ENCODE measurements around the gene MS4A18. TPM values are rescaled to one million over a fixed set of nuclear protein-coding genes. Genes with fewer than 3 reads are reported as not detected.

Gene MS4A18
- total and polyA plus RNA-seq, 4 donors, result not detected

- TF ChIP-seq YY1 (IDR thresholded peaks at IDR 0.05), result no peak
- TF ChIP-seq, protein P1, sequence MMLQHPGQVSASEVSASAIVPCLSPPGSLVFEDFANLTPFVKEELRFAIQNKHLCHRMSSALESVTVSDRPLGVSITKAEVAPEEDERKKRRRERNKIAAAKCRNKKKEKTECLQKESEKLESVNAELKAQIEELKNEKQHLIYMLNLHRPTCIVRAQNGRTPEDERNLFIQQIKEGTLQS (IDR thresholded peaks at IDR 0.05), result no peak
- TF ChIP-seq HNF4A (conservative IDR thresholded peaks at IDR 0.05), result no peak
- no peak for TF ChIP-seq SP1 (IDR thresholded peaks at IDR 0.05)
- no peak overlapping the region for H3K9ac ChIP-seq (ENCODE audit: low read depth in 1 of 2, low read length in 2 of 2)
- H3K36me3 ChIP-seq (ENCODE audit: control insufficient read depth in 4 of 4, insufficient read depth in 3 of 4, low read depth in 1 of 4, low read length in 3 of 4), result no peaks in the 10 kb centered on the region
- no peaks in the 10 kb centered on the region for H3K9me3 ChIP-seq (ENCODE audit: control insufficient read depth in 4 of 4, low read length in 3 of 4)
- no peaks in the 10 kb centered on the region for H3K4me1 ChIP-seq (ENCODE audit: control insufficient read depth in 4 of 4, insufficient read depth in 4 of 4, low read length in 3 of 4)
- no peak overlapping the region for H3K4me3 ChIP-seq (ENCODE audit: low read depth in 1 of 3, low read length in 3 of 3)
- 80% methylated on average over 8 of the region's 8 CpGs for WGBS
- no peaks in the 10 kb centered on the region for H3K27me3 ChIP-seq (ENCODE audit: control insufficient read depth in 4 of 4, insufficient read depth in 4 of 4, low read length in 3 of 4)
- H3K27ac ChIP-seq (ENCODE audit: low read depth in 1 of 2, low read length in 2 of 2), result no peak overlapping the region
- DNase-seq (ENCODE audit: low spot score), result no peak
Measured at GRCh38 chr11:60748821-60749220, 24.3 kb downstream of the MS4A18 start.

GRCh38 chr11:60750911-60751310 lies 26.4 kb downstream of the MS4A18 start:
- WGBS, result 63% methylated on average over 3 of the region's 3 CpGs
- Histone ChIP-seq H3K9me3 (ENCODE audit: control insufficient read depth in 4 of 4, low read length in 3 of 4) (no peaks in the 10 kb centered on the region), H3K9ac (ENCODE audit: low read depth in 1 of 2, low read length in 2 of 2) (no peak overlapping the region), H3K4me1 (ENCODE audit: control insufficient read depth in 4 of 4, insufficient read depth in 4 of 4, low read length in 3 of 4) (no peaks in the 10 kb centered on the region), H3K27me3 (ENCODE audit: control insufficient read depth in 4 of 4, insufficient read depth in 4 of 4, low read length in 3 of 4) (peaks cover 0 to 4% (median 0%) of the 10 kb centered on the region in 4 donors), H3K27ac (ENCODE audit: low read depth in 1 of 2, low read length in 2 of 2) (no peak overlapping the region), H3K4me3 (ENCODE audit: low read depth in 1 of 3, low read length in 3 of 3) (no peak overlapping the region), H3K36me3 (ENCODE audit: control insufficient read depth in 4 of 4, insufficient read depth in 3 of 4, low read depth in 1 of 4, low read length in 3 of 4) (no peaks in the 10 kb centered on the region)
- DNase-seq (ENCODE audit: low spot score), result no peak
- TF ChIP-seq HNF4A (conservative IDR thresholded peaks at IDR 0.05) (no peak), GABPA (IDR thresholded peaks at IDR 0.05 in 1 of 2, conservative IDR thresholded peaks at IDR 0.05 in 1 of 2) (no peak), REST (IDR thresholded peaks at IDR 0.05) (no peak), FOXA2 (IDR thresholded peaks at IDR 0.05) (no peak), HNF4G (IDR thresholded peaks at IDR 0.05) (no peak), YY1 (IDR thresholded peaks at IDR 0.05) (no peak), RAD21 (IDR thresholded peaks at IDR 0.05) (no peak), EGR1 (IDR thresholded peaks at IDR 0.05; ENCODE audit: low read depth in 2 of 2) (no peak), TAF1 (conservative IDR thresholded peaks at IDR 0.05) (no peak), JUND (IDR thresholded peaks at IDR 0.05) (no peak), RXRA (IDR thresholded peaks at IDR 0.05) (no peak), NR2F2 (IDR thresholded peaks at IDR 0.05) (no peak), FOXA1 (IDR thresholded peaks at IDR 0.05) (no peak), SP1 (IDR thresholded peaks at IDR 0.05) (no peak)
- TF ChIP-seq, protein P2, sequence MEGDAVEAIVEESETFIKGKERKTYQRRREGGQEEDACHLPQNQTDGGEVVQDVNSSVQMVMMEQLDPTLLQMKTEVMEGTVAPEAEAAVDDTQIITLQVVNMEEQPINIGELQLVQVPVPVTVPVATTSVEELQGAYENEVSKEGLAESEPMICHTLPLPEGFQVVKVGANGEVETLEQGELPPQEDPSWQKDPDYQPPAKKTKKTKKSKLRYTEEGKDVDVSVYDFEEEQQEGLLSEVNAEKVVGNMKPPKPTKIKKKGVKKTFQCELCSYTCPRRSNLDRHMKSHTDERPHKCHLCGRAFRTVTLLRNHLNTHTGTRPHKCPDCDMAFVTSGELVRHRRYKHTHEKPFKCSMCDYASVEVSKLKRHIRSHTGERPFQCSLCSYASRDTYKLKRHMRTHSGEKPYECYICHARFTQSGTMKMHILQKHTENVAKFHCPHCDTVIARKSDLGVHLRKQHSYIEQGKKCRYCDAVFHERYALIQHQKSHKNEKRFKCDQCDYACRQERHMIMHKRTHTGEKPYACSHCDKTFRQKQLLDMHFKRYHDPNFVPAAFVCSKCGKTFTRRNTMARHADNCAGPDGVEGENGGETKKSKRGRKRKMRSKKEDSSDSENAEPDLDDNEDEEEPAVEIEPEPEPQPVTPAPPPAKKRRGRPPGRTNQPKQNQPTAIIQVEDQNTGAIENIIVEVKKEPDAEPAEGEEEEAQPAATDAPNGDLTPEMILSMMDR (IDR thresholded peaks at IDR 0.05; ENCODE audit: low read depth, low read length, missing input control), result no peak
- TF ChIP-seq, protein P3, sequence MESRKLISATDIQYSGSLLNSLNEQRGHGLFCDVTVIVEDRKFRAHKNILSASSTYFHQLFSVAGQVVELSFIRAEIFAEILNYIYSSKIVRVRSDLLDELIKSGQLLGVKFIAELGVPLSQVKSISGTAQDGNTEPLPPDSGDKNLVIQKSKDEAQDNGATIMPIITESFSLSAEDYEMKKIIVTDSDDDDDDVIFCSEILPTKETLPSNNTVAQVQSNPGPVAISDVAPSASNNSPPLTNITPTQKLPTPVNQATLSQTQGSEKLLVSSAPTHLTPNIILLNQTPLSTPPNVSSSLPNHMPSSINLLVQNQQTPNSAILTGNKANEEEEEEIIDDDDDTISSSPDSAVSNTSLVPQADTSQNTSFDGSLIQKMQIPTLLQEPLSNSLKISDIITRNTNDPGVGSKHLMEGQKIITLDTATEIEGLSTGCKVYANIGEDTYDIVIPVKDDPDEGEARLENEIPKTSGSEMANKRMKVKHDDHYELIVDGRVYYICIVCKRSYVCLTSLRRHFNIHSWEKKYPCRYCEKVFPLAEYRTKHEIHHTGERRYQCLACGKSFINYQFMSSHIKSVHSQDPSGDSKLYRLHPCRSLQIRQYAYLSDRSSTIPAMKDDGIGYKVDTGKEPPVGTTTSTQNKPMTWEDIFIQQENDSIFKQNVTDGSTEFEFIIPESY (IDR thresholded peaks at IDR 0.05), result no peak
- TF ChIP-seq, protein P4, sequence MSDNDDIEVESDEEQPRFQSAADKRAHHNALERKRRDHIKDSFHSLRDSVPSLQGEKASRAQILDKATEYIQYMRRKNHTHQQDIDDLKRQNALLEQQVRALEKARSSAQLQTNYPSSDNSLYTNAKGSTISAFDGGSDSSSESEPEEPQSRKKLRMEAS (IDR thresholded peaks at IDR 0.05), result no peak
- TF ChIP-seq, protein P1 (IDR thresholded peaks at IDR 0.05), result no peak
